Raji (cell line): ENCODE data around the gene RAD51B.

Experiments
- POLR2A ChIP-seq: IDR thresholded peaks from 2 replicates; pipeline ENCODE4 v1.6.1; 2011; ENCODE audit warnings: low read depth, low read length, control low read depth; ENCODE audit not compliant: insufficient read depth

Gene RAD51B

GRCh38 chr14:68379510-68380328 lies 560.1 kb downstream of the RAD51B start:
- no peak for TF ChIP-seq POLR2A

- no peak for TF ChIP-seq POLR2A
Measured at GRCh38 chr14:68380329-68380741, 560.8 kb downstream of the RAD51B start.

- no peak for TF ChIP-seq POLR2A
Measured at GRCh38 chr14:68384335-68384734, 564.8 kb downstream of the RAD51B start.

- TF ChIP-seq POLR2A: no peak
Measured at GRCh38 chr14:68384881-68385280, 565.3 kb downstream of the RAD51B start.

GRCh38 chr14:68386446-68386845 lies 566.9 kb downstream of the RAD51B start:
- TF ChIP-seq POLR2A: no peak

- TF ChIP-seq POLR2A: no peak
Measured at GRCh38 chr14:68386950-68387779, 567.6 kb downstream of the RAD51B start.

GRCh38 chr14:68389943-68390342 lies 570.4 kb downstream of the RAD51B start:
- no peak for TF ChIP-seq POLR2A

- no peak for TF ChIP-seq POLR2A
Measured at GRCh38 chr14:68390741-68391140, 571.2 kb downstream of the RAD51B start.

GRCh38 chr14:68391311-68392014 lies 571.9 kb downstream of the RAD51B start:
- no peak for TF ChIP-seq POLR2A

GRCh38 chr14:68392393-68393141 lies 573.0 kb downstream of the RAD51B start:
- no peak for TF ChIP-seq POLR2A

- no peak for TF ChIP-seq POLR2A
Measured at GRCh38 chr14:68393259-68393658, 573.7 kb downstream of the RAD51B start.

GRCh38 chr14:68394118-68394763 lies 574.7 kb downstream of the RAD51B start:
- TF ChIP-seq POLR2A: no peak

- no peak for TF ChIP-seq POLR2A
Measured at GRCh38 chr14:68394764-68395143, 575.2 kb downstream of the RAD51B start.

- TF ChIP-seq POLR2A: no peak
Measured at GRCh38 chr14:68395604-68396003, 576.0 kb downstream of the RAD51B start.
